Astrocyte (in vitro differentiated cells and primary cell): ENCODE measurements around the gene ZNF512B. TPM values are rescaled to one million over a fixed set of nuclear protein-coding genes. Genes with fewer than 3 reads are reported as not detected.

Experiments used
- microRNA-seq: library from miRNA; unstranded; fragments of <30 nt; microRNA quantifications from one replicate; pipeline ENCODE4 v1.2.0, GENCODE V29; 2020
- total RNA-seq: library from RNA; stranded (reverse); gene quantifications from 2 replicates; pipeline ENCODE4 v1.2.1, GENCODE V29; 2021

ZNF512B gene
- total RNA-seq, 1 donor from 2014 or later = 27.7 TPM

Small RNA genes within 50 kb of the gene (microRNA-seq; reads per million reads assigned to microRNA genes)
- gene MIR1914 (11.8 reads per million, percentile 39 among the genes with 10 or more reads in this experiment), gene MIR647 (not detected), gene MIR941-1 (not detected), gene MIR941-2 (not detected), gene MIR941-3 (not detected), gene MIR941-4 (not detected), gene MIR941-5 (not detected)

Other genes with a start within 250 kb of the ZNF512B start
- gene LIME1, start 233.3 kb downstream of the ZNF512B start, total RNA-seq = 7.6 TPM in 2 replicates
- gene SLC2A4RG, start 230.2 kb downstream of the ZNF512B start, total RNA-seq = 65.6 and 68.3 TPM in 2 replicates
- 12.9 and 13.9 TPM in 2 replicates for gene ZBTB46, start 138.7 kb downstream of the ZNF512B start, total RNA-seq
- not detected in 2 replicates for gene ABHD16B, start 108.4 kb downstream of the ZNF512B start, total RNA-seq
- gene TPD52L2, start 104.7 kb downstream of the ZNF512B start, total RNA-seq = 145 TPM in 2 replicates
- 64.6 and 65.6 TPM in 2 replicates for gene DNAJC5, start 74.8 kb downstream of the ZNF512B start, total RNA-seq
- 33.0 and 33.4 TPM in 2 replicates for gene UCKL1, start 13.5 kb downstream of the ZNF512B start, total RNA-seq
- gene SAMD10, start 9.7 kb upstream of the ZNF512B start, total RNA-seq = 2.7 and 4.3 TPM in 2 replicates
- gene PRPF6, start 11.2 kb upstream of the ZNF512B start, total RNA-seq = 52.3 and 52.6 TPM in 2 replicates
- 0.75 and 0.99 TPM in 2 replicates for gene C20orf204, start 66.3 kb upstream of the ZNF512B start, total RNA-seq
- 0.52 and 0.60 TPM in 2 replicates for gene SOX18, start 79.7 kb upstream of the ZNF512B start, total RNA-seq
- 52.4 and 53.1 TPM in 2 replicates for gene TCEA2, start 93.3 kb upstream of the ZNF512B start, total RNA-seq
- 15.7 and 18.3 TPM in 2 replicates for gene RGS19, start 109.6 kb upstream of the ZNF512B start, total RNA-seq
- gene OPRL1, start 110.2 kb upstream of the ZNF512B start, total RNA-seq = 2.8 and 3.6 TPM in 2 replicates
- gene LKAAEAR1, start 114.5 kb upstream of the ZNF512B start, total RNA-seq = 0.34 TPM in 1 of 2 replicates, not detected in the other
- not detected in 2 replicates for gene NPBWR2, start 137.6 kb upstream of the ZNF512B start, total RNA-seq
- gene MYT1, start 194.5 kb upstream of the ZNF512B start, total RNA-seq = 0.17 TPM in 1 of 2 replicates, not detected in the other